ENCODE measurements around the gene STRA8.

DNA sequence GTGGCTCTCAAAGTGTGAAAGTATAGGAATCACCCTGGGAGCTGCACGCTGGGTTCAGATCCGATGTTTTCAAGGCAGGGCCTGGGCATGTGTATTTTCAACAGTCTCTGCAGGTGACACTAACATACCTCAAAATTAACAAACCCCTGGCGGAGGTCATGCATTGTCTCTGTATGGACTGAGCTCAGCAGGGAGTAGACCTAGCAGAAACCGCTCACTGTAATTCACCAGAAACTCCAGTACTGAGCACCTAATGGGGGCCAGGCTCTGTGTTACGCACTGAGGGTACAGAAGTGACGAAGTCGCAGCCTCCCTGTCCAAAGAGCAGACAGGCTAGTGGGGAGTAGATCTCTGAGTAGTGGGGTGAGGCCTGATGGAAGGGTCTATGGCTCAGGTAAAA is 5.6 kb downstream of the STRA8 start:
- TF ChIP-seq, protein P1, sequence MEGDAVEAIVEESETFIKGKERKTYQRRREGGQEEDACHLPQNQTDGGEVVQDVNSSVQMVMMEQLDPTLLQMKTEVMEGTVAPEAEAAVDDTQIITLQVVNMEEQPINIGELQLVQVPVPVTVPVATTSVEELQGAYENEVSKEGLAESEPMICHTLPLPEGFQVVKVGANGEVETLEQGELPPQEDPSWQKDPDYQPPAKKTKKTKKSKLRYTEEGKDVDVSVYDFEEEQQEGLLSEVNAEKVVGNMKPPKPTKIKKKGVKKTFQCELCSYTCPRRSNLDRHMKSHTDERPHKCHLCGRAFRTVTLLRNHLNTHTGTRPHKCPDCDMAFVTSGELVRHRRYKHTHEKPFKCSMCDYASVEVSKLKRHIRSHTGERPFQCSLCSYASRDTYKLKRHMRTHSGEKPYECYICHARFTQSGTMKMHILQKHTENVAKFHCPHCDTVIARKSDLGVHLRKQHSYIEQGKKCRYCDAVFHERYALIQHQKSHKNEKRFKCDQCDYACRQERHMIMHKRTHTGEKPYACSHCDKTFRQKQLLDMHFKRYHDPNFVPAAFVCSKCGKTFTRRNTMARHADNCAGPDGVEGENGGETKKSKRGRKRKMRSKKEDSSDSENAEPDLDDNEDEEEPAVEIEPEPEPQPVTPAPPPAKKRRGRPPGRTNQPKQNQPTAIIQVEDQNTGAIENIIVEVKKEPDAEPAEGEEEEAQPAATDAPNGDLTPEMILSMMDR (IDR thresholded peaks at IDR 0.05; ENCODE audit: low read length), result no peak
- no peak for TF ChIP-seq EZH2 (optimal IDR thresholded peaks at IDR 0.05; ENCODE audit: low read depth, low read length)

Measured in MM.1S (cell line).